HUDEP-2 (cell line): ENCODE results near the gene TPRN.

ENCODE experiments used
- DNase-seq, 76 experiments: peaks; one replicate each; lab custom pipeline; 2025; ENCODE audit not compliant: unreplicated experiment in 76 of 76; lab: John Stamatoyannopoulos, UW

Gene TPRN

GRCh38 chr9:137200311-137201204, at the start of gene TPRN:
Gene TPRN (minus strand): TSS chr9:137200741. CDS start chr9:137200711, 30 bp downstream.
- DNase-seq, result peak in 75 of 76 experiments; percentile 33 to 99 (median 98)

- no peak for DNase-seq
Measured at GRCh38 chr9:137247916-137248175, 47.3 kb upstream of the TPRN start.

GRCh38 chr9:137247135-137247915, 46.8 kb upstream of the TPRN start:
- DNase-seq, result no peak

- no peak for DNase-seq
Measured at GRCh38 chr9:137245450-137246421, 45.2 kb upstream of the TPRN start.

GRCh38 chr9:137244486-137245449, 44.2 kb upstream of the TPRN start:
- peak in 2 of 76 experiments; percentile 29 to 36 for DNase-seq

- peak in 24 of 76 experiments; percentile 8 to 62 (median 33) for DNase-seq
Measured at GRCh38 chr9:137243626-137244485, 43.3 kb upstream of the TPRN start.

GRCh38 chr9:137243266-137243625, 42.7 kb upstream of the TPRN start:
- peak in 1 of 76 experiments; percentile 18 for DNase-seq

- DNase-seq, result peak in 3 of 76 experiments; percentile 12 to 31 (median 24)
Measured at GRCh38 chr9:137242269-137243203, 42.0 kb upstream of the TPRN start.

GRCh38 chr9:137241490-137242268, 41.1 kb upstream of the TPRN start:
- DNase-seq, result peak in 53 of 76 experiments; percentile 15 to 77 (median 58)

- peak in 75 of 76 experiments; percentile 76 to 100 (median 99) for DNase-seq
Measured at GRCh38 chr9:137240841-137241489, 40.4 kb upstream of the TPRN start, which contains the start of gene TUBB4B. Gene TUBB4B (plus strand): TSS chr9:137241287. CDS start chr9:137241361, 74 bp downstream.

- DNase-seq, result peak in 70 of 76 experiments; percentile 30 to 87 (median 72)
Measured at GRCh38 chr9:137240318-137240840, 39.8 kb upstream of the TPRN start.

GRCh38 chr9:137239541-137240200, 39.1 kb upstream of the TPRN start:
- peak in 3 of 76 experiments; percentile 19 to 41 (median 23) for DNase-seq

- DNase-seq, result peak in 12 of 76 experiments; percentile 16 to 51 (median 26)
Measured at GRCh38 chr9:137237759-137238726, 37.5 kb upstream of the TPRN start.

GRCh38 chr9:137236936-137237421, 36.4 kb upstream of the TPRN start:
- DNase-seq, result no peak
